ENCODE results near the gene ACP2.

ACP2 gene

GRCh38 chr11:47269002-47269828 lies 20.6 kb upstream of the ACP2 start:
- peak; percentile 92 for DNase-seq (ENCODE audit: low spot score)

- no peak for DNase-seq (ENCODE audit: low spot score)
These were observed 19.9 kb upstream of the ACP2 start for GRCh38 chr11:47268448-47269001.

GRCh38 chr11:47267876-47268275 lies 19.3 kb upstream of the ACP2 start:
- no peak for DNase-seq (ENCODE audit: low spot score)

- no peak for DNase-seq (ENCODE audit: low spot score)
These were observed 15.9 kb upstream of the ACP2 start for GRCh38 chr11:47264521-47264920.

GRCh38 chr11:47264119-47264518 lies 15.5 kb upstream of the ACP2 start:
- DNase-seq (ENCODE audit: low spot score), result no peak

- DNase-seq (ENCODE audit: low spot score), result no peak
These were observed 12.7 kb upstream of the ACP2 start for GRCh38 chr11:47261291-47261800.

GRCh38 chr11:47260366-47260765 lies 11.8 kb upstream of the ACP2 start:
- DNase-seq (ENCODE audit: low spot score), result no peak

GRCh38 chr11:47259232-47259977 lies 10.8 kb upstream of the ACP2 start:
- DNase-seq (ENCODE audit: low spot score), result peak; percentile 70

GRCh38 chr11:47258317-47258902 lies 9.8 kb upstream of the ACP2 start:
- DNase-seq (ENCODE audit: low spot score), result no peak

- DNase-seq (ENCODE audit: low spot score), result peak; percentile 83
These were observed 9.1 kb upstream of the ACP2 start, which contains the start of gene NR1H3 for GRCh38 chr11:47257517-47258316. Gene NR1H3 (plus strand): TSS chr11:47257996. CDS start chr11:47259217, 1,221 bp downstream.

- no peak for DNase-seq (ENCODE audit: low spot score)
These were observed 8.5 kb upstream of the ACP2 start for GRCh38 chr11:47257177-47257516.

GRCh38 chr11:47256374-47256773 lies 7.8 kb upstream of the ACP2 start:
- DNase-seq (ENCODE audit: low spot score), result no peak

- DNase-seq (ENCODE audit: low spot score), result no peak
These were observed 5.8 kb upstream of the ACP2 start for GRCh38 chr11:47254386-47254785.

GRCh38 chr11:47253660-47254059 lies 5.0 kb upstream of the ACP2 start:
- DNase-seq (ENCODE audit: low spot score), result no peak

- no peak for DNase-seq (ENCODE audit: low spot score)
These were observed 3.1 kb upstream of the ACP2 start for GRCh38 chr11:47251751-47252150.

- no peak for DNase-seq (ENCODE audit: low spot score)
These were observed 733 bp upstream of the ACP2 start for GRCh38 chr11:47249378-47249715.

- no peak for DNase-seq (ENCODE audit: low spot score)
These were observed 330 bp downstream of the ACP2 start for GRCh38 chr11:47248304-47248663.

GRCh38 chr11:47247502-47247901 lies 1.1 kb downstream of the ACP2 start:
- DNase-seq (ENCODE audit: low spot score), result no peak

- no peak for DNase-seq (ENCODE audit: low spot score)
These were observed 2.8 kb downstream of the ACP2 start for GRCh38 chr11:47245611-47246357.

GRCh38 chr11:47244448-47245350 lies 3.9 kb downstream of the ACP2 start:
- DNase-seq (ENCODE audit: low spot score), result no peak

Measured in hepatic stellate cell (primary cell).